Liver (tissue), 9 donors: ENCODE measurements around the gene SFN. TPM values are rescaled to one million over a fixed set of nuclear protein-coding genes. Genes with fewer than 3 reads are reported as not detected.

ENCODE experiments used
- DNase-seq: peaks from one replicate; pipeline ENCODE4 v3.0.0-alpha.2; 2017; ENCODE audit warnings: low spot score
- H3K27ac ChIP-seq, 2 donors: one replicate each; pipeline ENCODE4 v1.7.0; 2013; ENCODE audit warnings: inconsistent platforms in 2 of 2, low read length in 2 of 2, control low read depth in 1 of 2, low read depth in 1 of 2, mild to moderate bottlenecking in 1 of 2
- H3K27me3 ChIP-seq, 4 donors: one replicate each; pipeline versions ENCODE4 v1.6.1 to v1.7.0; 2013; ENCODE audit warnings: low read length in 3 of 4, inconsistent platforms in 1 of 4, mild to moderate bottlenecking in 1 of 4, moderate library complexity in 1 of 4; ENCODE audit not compliant: control insufficient read depth in 4 of 4, insufficient read depth in 4 of 4
- H3K36me3 ChIP-seq, 4 donors: one replicate each; pipeline versions ENCODE4 v1.6.1 to v1.7.0; 2013; ENCODE audit warnings: low read length in 3 of 4, mild to moderate bottlenecking in 3 of 4, low read depth in 1 of 4, moderate library complexity in 1 of 4; ENCODE audit not compliant: control insufficient read depth in 4 of 4, insufficient read depth in 3 of 4
- H3K4me1 ChIP-seq, 4 donors: one replicate each; pipeline versions ENCODE4 v1.6.1 to v1.7.0; 2013; ENCODE audit warnings: low read length in 3 of 4, mild to moderate bottlenecking in 3 of 4, moderate library complexity in 1 of 4; ENCODE audit not compliant: control insufficient read depth in 4 of 4, insufficient read depth in 4 of 4
- H3K4me3 ChIP-seq, 3 donors: one replicate each; pipeline versions ENCODE4 v1.6.1 to v1.7.0; 2013; ENCODE audit warnings: low read length in 3 of 3, control low read depth in 1 of 3, low read depth in 1 of 3, mild to moderate bottlenecking in 1 of 3
- H3K9ac ChIP-seq, 2 donors: one replicate each; pipeline ENCODE4 v1.7.0; 2013; ENCODE audit warnings: low read length in 2 of 2, mild to moderate bottlenecking in 2 of 2, moderate library complexity in 2 of 2, control low read depth in 1 of 2, low read depth in 1 of 2
- H3K9me3 ChIP-seq, 4 donors: one replicate each; pipeline versions ENCODE4 v1.6.1 to v1.7.0; 2013; ENCODE audit warnings: low read length in 3 of 4; ENCODE audit not compliant: control insufficient read depth in 4 of 4
- CTCF ChIP-seq: fragments of 150-350 bp; IDR thresholded peaks from 2 replicates; pipeline ENCODE4 v1.5.1; 2017; ENCODE audit warnings: improper control_type of control experiment, low read depth, low read length; ENCODE audit not compliant: missing input control
- EGR1 ChIP-seq, 2 donors: IDR thresholded peaks; 2 replicates each; pipeline ENCODE4 v1.6.1; 2016 to 2018; ENCODE audit warnings: antibody characterized with exemption in 2 of 2, low read depth in 2 of 2
- FOXA1 ChIP-seq: IDR thresholded peaks from 2 replicates; pipeline ENCODE4 v1.6.1; 2016; ENCODE audit warnings: antibody characterized with exemption
- FOXA2 ChIP-seq: IDR thresholded peaks from 2 replicates; pipeline ENCODE4 v1.6.1; 2016; ENCODE audit warnings: antibody characterized with exemption
- GABPA ChIP-seq, 2 donors: IDR thresholded peaks in 1 of 2; conservative IDR thresholded peaks in 1 of 2; 2 replicates each; pipeline ENCODE4 v1.6.1; 2016; ENCODE audit warnings: antibody characterized with exemption in 2 of 2, mild to moderate bottlenecking in 1 of 2, moderate library complexity in 1 of 2
- HNF4A ChIP-seq, 2 donors: conservative IDR thresholded peaks; 2 replicates each; pipeline ENCODE4 v1.6.1; 2016; ENCODE audit warnings: antibody characterized with exemption in 2 of 2, mild to moderate bottlenecking in 2 of 2
- HNF4G ChIP-seq: IDR thresholded peaks from 2 replicates; pipeline ENCODE4 v1.6.1; 2016; ENCODE audit warnings: antibody characterized with exemption
- JUND ChIP-seq, 2 donors: IDR thresholded peaks; 2 replicates each; pipeline ENCODE4 v1.6.1; 2016; ENCODE audit warnings: antibody characterized with exemption in 2 of 2
- MAX ChIP-seq: IDR thresholded peaks from 2 replicates; pipeline ENCODE4 v1.6.1; 2016; ENCODE audit warnings: antibody characterized with exemption
- NR2F2 ChIP-seq: IDR thresholded peaks from 2 replicates; pipeline ENCODE4 v1.6.1; 2016; ENCODE audit warnings: antibody characterized with exemption
- REST ChIP-seq: IDR thresholded peaks from 2 replicates; pipeline ENCODE4 v1.6.1; 2016; ENCODE audit warnings: antibody characterized with exemption, mild to moderate bottlenecking
- SP1 ChIP-seq: IDR thresholded peaks from 2 replicates; pipeline ENCODE4 v1.6.1; 2018; ENCODE audit warnings: antibody characterized with exemption, mild to moderate bottlenecking
- TAF1 ChIP-seq: conservative IDR thresholded peaks from 2 replicates; pipeline ENCODE4 v1.6.1; 2016; ENCODE audit warnings: antibody characterized with exemption, mild to moderate bottlenecking
- YY1 ChIP-seq: IDR thresholded peaks from 2 replicates; pipeline ENCODE4 v1.6.1; 2016; ENCODE audit warnings: antibody characterized with exemption, mild to moderate bottlenecking
- WGBS: extraction: QIAGEN DNeasy Blood & Tissue Kit; methylation state at CpG from one replicate; pipeline ENCODE4 v1.1.7; 2013; 5-methylcytosine and 5-hydroxymethylcytosine counted together
- polyA plus RNA-seq, 2 donors: library from polyadenylated mRNA; stranded (reverse) in 1 of 2; unstranded in 1 of 2; fragments of 200-250 nt in 1 of 2; fragments of >200 nt in 1 of 2; fragmentation: Nextera tagmentation in 1 of 2; extraction: Ambion mirVana in 1 of 2; gene quantifications; one replicate each; pipeline versions ENCODE4 v1.2.1 to v1.2.3, GENCODE V29; 2013 to 2015
- total RNA-seq, 2 donors: library from RNA; depleted of rRNA; stranded (reverse); fragments of >200 nt; gene quantifications; one replicate each; pipeline ENCODE4 v1.2.3, GENCODE V29; 2014
- TF ChIP-seq, protein P1 (sequence below): IDR thresholded peaks from 2 replicates; pipeline ENCODE4 v1.6.1; 2016; ENCODE audit warnings: antibody characterized with exemption
- TF ChIP-seq, protein P2 (sequence below): IDR thresholded peaks from 2 replicates; pipeline ENCODE4 v1.6.1; 2016; ENCODE audit warnings: antibody characterized with exemption
- donor health status: healthy.
- donor health status: healthy.
- donor health status: healthy.
- donor health status: healthy.
- donor health status: healthy.

Gene SFN
- total and polyA plus RNA-seq, 4 donors: 0.17 to 0.69 TPM; not detected in 2

GRCh38 chr1:26861286-26861701, 1.7 kb upstream of the SFN start:
- no peak for TF ChIP-seq SP1
- TF ChIP-seq CTCF: no peak
- no peak for TF ChIP-seq JUND (IDR thresholded peaks at IDR 0.05)
- TF ChIP-seq NR2F2: no peak
- TF ChIP-seq, protein P1, sequence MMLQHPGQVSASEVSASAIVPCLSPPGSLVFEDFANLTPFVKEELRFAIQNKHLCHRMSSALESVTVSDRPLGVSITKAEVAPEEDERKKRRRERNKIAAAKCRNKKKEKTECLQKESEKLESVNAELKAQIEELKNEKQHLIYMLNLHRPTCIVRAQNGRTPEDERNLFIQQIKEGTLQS: no peak
- no peak for TF ChIP-seq MAX
- TF ChIP-seq EGR1 (IDR thresholded peaks at IDR 0.05; ENCODE audit: low read depth in 2 of 2): no peak
- TF ChIP-seq HNF4G: no peak
- no peak for TF ChIP-seq FOXA1
- TF ChIP-seq YY1: no peak
- no peak for TF ChIP-seq GABPA (IDR thresholded peaks at IDR 0.05 in 1 of 2, conservative IDR thresholded peaks at IDR 0.05 in 1 of 2)
- no peak for TF ChIP-seq REST
- TF ChIP-seq, protein P2, sequence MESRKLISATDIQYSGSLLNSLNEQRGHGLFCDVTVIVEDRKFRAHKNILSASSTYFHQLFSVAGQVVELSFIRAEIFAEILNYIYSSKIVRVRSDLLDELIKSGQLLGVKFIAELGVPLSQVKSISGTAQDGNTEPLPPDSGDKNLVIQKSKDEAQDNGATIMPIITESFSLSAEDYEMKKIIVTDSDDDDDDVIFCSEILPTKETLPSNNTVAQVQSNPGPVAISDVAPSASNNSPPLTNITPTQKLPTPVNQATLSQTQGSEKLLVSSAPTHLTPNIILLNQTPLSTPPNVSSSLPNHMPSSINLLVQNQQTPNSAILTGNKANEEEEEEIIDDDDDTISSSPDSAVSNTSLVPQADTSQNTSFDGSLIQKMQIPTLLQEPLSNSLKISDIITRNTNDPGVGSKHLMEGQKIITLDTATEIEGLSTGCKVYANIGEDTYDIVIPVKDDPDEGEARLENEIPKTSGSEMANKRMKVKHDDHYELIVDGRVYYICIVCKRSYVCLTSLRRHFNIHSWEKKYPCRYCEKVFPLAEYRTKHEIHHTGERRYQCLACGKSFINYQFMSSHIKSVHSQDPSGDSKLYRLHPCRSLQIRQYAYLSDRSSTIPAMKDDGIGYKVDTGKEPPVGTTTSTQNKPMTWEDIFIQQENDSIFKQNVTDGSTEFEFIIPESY: no peak
- peaks cover 0 to 12% (median 6%) of the 10 kb centered on the region in 4 donors for H3K4me1 ChIP-seq
- H3K27ac ChIP-seq: no peak overlapping the region
- DNase-seq: no peak
- H3K9ac ChIP-seq: no peak overlapping the region
- H3K9me3 ChIP-seq: no peaks in the 10 kb centered on the region
- H3K36me3 ChIP-seq: peaks cover 0 to 7% (median 0%) of the 10 kb centered on the region in 4 donors
- H3K4me3 ChIP-seq: no peak overlapping the region
- no peaks in the 10 kb centered on the region for H3K27me3 ChIP-seq
- WGBS: 75% methylated on average over 5 of the region's 5 CpGs

DNA sequence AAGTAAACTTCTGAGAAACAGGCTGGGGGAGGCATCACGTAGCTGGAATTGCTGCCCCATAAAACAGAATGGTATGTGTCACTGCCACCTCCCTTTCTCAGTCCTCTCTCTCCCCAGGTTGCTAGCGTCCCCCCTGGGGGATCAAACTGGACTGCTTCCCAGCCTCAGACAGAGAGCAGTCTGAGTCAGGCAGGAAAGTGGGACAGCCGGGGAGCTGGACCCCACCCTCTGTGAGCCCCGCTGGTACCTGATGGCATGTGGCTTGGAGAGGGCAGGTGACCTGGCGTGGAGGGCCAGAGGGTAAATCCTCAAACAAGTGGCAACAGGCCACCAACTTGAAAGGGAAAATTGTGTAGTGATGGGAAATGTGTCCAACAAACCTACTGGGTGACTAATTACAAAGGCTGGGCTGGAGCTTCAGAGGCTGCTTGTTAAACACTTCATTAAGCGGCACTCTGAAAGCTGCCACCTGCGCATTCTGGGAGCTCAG, 1.0 kb upstream of the SFN start:
- H3K4me3 ChIP-seq: no peak overlapping the region
- no peaks in the 10 kb centered on the region for H3K9me3 ChIP-seq
- 95% methylated on average over 7 of the region's 7 CpGs for WGBS
- no peak overlapping the region for H3K9ac ChIP-seq
- peaks cover 0 to 12% (median 6%) of the 10 kb centered on the region in 4 donors for H3K4me1 ChIP-seq
- H3K27me3 ChIP-seq: no peaks in the 10 kb centered on the region
- H3K27ac ChIP-seq: no peak overlapping the region
- peaks cover 0 to 5% (median 0%) of the 10 kb centered on the region in 4 donors for H3K36me3 ChIP-seq
- DNase-seq: no peak
- TF ChIP-seq HNF4G (no peak), MAX (no peak), CTCF (no peak), TAF1 (no peak), HNF4A (conservative IDR thresholded peaks at IDR 0.05) (no peak), FOXA2 (no peak), NR2F2 (no peak), YY1 (no peak), FOXA1 (no peak)
- TF ChIP-seq, protein P2: no peak
- TF ChIP-seq, protein P1: no peak
